Measurements from ENCODE around the gene COX5A. TPM values are rescaled to one million over a fixed set of nuclear protein-coding genes. Genes with fewer than 3 reads are reported as not detected.

COX5A gene
- total and polyA plus RNA-seq, 2 of the 13 experiments (the other 11 are each of a cell fraction or from before 2014, with no cell fraction given), result 158 to 218 TPM

DNA sequence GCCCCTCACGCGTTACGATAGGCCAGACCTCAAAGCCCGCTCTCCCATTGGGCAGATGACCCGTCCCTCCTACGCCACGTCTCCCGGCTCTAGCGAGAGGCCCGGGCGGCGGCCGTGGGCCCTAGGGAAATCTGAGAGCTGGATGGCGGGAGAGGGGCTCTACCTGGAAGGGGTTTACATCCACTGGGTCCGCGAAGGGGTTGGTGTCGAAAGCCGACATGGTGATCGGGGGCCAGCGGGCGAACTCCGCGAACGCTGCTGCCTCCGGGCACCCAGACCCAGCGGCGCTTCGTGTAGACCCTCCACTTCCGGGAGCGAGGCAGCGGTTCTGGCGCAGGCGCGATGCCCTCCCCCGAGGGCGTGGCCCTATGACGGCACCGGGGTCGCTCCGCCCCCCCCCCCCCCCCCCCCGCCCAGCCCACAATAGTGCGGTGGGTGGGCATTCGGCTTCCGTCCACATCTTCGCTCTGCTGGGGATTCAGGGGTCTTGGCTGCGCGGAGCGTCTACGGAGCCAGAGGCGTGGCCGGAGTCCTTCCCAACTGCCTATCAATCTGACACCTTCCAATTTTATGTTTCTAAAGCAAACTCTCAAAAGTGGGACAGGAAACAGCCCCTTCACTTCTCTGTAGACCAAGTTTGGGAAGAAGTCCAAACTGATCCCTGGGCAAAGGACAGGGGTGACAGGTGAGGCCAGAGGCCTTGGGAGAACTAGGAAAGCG is 64.7 kb downstream of the COX5A start, which contains the start of gene SCAMP2 (continued):
- no peak for TF ChIP-seq MTA1 (CRISPR knock-in tag; IDR thresholded peaks at IDR 0.05; ENCODE audit: borderline replicate concordance)
- TF ChIP-seq SCMH1 (CRISPR knock-in tag; IDR thresholded peaks at IDR 0.05; ENCODE audit: borderline replicate concordance), result no peak
- TF ChIP-seq, protein P1, sequence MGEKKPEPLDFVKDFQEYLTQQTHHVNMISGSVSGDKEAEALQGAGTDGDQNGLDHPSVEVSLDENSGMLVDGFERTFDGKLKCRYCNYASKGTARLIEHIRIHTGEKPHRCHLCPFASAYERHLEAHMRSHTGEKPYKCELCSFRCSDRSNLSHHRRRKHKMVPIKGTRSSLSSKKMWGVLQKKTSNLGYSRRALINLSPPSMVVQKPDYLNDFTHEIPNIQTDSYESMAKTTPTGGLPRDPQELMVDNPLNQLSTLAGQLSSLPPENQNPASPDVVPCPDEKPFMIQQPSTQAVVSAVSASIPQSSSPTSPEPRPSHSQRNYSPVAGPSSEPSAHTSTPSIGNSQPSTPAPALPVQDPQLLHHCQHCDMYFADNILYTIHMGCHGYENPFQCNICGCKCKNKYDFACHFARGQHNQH (CRISPR knock-in tag; IDR thresholded peaks at IDR 0.05), result peak; percentile 50; the same call in 1 of the 2 replicates
- no peak for TF ChIP-seq ZNF17 (CRISPR knock-in tag; IDR thresholded peaks at IDR 0.05)
- no peak for TF ChIP-seq XRCC5 (optimal IDR thresholded peaks at IDR 0.05; ENCODE audit: low read length)
- TF ChIP-seq FIP1L1 (IDR thresholded peaks at IDR 0.05; ENCODE audit: borderline replicate concordance, insufficient read depth, low read depth, low read length), result no peak
- no peak for TF ChIP-seq NFIC (IDR thresholded peaks at IDR 0.05; ENCODE audit: low read length)
- peak; percentile 37; the same call in 1 of the 2 replicates for TF ChIP-seq MAX (IDR thresholded peaks at IDR 0.05)
- TF ChIP-seq ZFP82 (CRISPR knock-in tag; IDR thresholded peaks at IDR 0.05; ENCODE audit: borderline replicate concordance), result no peak
- TF ChIP-seq ETV6 (CRISPR knock-in tag; conservative IDR thresholded peaks at IDR 0.05), result peak; percentile 63; the same call in 1 of the 2 replicates
- TF ChIP-seq REXO4 (CRISPR knock-in tag; IDR thresholded peaks at IDR 0.05; ENCODE audit: borderline replicate concordance), result no peak
- TF ChIP-seq ZNF354B (CRISPR knock-in tag; IDR thresholded peaks at IDR 0.05), result no peak
- no peak for TF ChIP-seq ZSCAN29 (CRISPR knock-in tag; conservative IDR thresholded peaks at IDR 0.05)
- TF ChIP-seq JARID2 (CRISPR knock-in tag; IDR thresholded peaks at IDR 0.05; ENCODE audit: insufficient replicate concordance), result no peak
- peak; percentile 19; the same call in 1 of the 2 replicates for TF ChIP-seq ZNF501 (CRISPR knock-in tag; IDR thresholded peaks at IDR 0.05)
- TF ChIP-seq, protein P2, sequence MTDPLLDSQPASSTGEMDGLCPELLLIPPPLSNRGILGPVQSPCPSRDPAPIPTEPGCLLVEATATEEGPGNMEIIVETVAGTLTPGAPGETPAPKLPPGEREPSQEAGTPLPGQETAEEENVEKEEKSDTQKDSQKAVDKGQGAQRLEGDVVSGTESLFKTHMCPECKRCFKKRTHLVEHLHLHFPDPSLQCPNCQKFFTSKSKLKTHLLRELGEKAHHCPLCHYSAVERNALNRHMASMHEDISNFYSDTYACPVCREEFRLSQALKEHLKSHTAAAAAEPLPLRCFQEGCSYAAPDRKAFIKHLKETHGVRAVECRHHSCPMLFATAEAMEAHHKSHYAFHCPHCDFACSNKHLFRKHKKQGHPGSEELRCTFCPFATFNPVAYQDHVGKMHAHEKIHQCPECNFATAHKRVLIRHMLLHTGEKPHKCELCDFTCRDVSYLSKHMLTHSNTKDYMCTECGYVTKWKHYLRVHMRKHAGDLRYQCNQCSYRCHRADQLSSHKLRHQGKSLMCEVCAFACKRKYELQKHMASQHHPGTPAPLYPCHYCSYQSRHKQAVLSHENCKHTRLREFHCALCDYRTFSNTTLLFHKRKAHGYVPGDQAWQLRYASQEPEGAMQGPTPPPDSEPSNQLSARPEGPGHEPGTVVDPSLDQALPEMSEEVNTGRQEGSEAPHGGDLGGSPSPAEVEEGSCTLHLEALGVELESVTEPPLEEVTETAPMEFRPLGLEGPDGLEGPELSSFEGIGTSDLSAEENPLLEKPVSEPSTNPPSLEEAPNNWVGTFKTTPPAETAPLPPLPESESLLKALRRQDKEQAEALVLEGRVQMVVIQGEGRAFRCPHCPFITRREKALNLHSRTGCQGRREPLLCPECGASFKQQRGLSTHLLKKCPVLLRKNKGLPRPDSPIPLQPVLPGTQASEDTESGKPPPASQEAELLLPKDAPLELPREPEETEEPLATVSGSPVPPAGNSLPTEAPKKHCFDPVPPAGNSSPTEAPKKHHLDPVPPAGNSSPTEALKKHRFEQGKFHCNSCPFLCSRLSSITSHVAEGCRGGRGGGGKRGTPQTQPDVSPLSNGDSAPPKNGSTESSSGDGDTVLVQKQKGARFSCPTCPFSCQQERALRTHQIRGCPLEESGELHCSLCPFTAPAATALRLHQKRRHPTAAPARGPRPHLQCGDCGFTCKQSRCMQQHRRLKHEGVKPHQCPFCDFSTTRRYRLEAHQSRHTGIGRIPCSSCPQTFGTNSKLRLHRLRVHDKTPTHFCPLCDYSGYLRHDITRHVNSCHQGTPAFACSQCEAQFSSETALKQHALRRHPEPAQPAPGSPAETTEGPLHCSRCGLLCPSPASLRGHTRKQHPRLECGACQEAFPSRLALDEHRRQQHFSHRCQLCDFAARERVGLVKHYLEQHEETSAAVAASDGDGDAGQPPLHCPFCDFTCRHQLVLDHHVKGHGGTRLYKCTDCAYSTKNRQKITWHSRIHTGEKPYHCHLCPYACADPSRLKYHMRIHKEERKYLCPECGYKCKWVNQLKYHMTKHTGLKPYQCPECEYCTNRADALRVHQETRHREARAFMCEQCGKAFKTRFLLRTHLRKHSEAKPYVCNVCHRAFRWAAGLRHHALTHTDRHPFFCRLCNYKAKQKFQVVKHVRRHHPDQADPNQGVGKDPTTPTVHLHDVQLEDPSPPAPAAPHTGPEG (CRISPR knock-in tag; IDR thresholded peaks at IDR 0.05), result peak; percentile 53; the same call in 1 of the 2 replicates
- TF ChIP-seq ZKSCAN5 (CRISPR knock-in tag; IDR thresholded peaks at IDR 0.05), result no peak
- TF ChIP-seq ZNF629 (CRISPR knock-in tag; conservative IDR thresholded peaks at IDR 0.05), result no peak
- TF ChIP-seq SSRP1 (CRISPR knock-in tag; IDR thresholded peaks at IDR 0.05), result no peak
- no peak for TF ChIP-seq ZNF704 (CRISPR knock-in tag; IDR thresholded peaks at IDR 0.05; ENCODE audit: borderline replicate concordance)
- peak; percentile 87 for TF ChIP-seq KDM5A (IDR thresholded peaks at IDR 0.05; ENCODE audit: borderline replicate concordance, low read length)
- TF ChIP-seq ZNF121 (CRISPR knock-in tag; IDR thresholded peaks at IDR 0.05), result no peak

Measured in HepG2 (cell line).